Dedifferentiated amniotic fluid mesenchymal stem cell (primary cell): ENCODE data around the gene METTL24.
"Not testable (repeated sequence)": the region's sequence is repeated elsewhere in the genome, so short reads cannot be mapped to it uniquely, and the experiment has no call there.

ENCODE experiments used
- DNase-seq: peaks from one replicate; pipeline ENCODE4 v3.0.0-alpha.2; 2016; ENCODE audit errors: extremely low spot score

The METTL24 gene

DNA sequence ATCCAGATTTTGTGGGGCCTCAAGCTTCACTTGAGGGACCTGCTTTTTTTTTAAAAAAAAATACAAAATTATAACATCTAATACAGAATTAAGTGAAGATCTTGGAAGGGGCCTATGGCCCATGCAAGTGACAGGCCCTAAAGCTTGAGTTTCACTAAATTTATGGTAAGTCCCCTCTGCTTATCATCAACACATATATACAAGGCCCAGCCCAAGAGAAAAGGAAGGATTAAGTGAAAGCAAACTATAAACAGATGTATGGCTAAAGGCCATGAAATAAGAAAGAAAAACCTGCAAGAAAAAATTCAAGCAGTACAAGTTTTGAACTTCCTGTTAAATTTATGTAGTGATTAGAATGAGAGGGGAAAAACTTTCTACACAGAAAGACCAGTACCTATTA lies 91.2 kb downstream of the METTL24 start:
- no peak for DNase-seq

- DNase-seq, result no peak
These were observed 92.9 kb downstream of the METTL24 start for GRCh38 chr6:110265273-110265672.

DNA sequence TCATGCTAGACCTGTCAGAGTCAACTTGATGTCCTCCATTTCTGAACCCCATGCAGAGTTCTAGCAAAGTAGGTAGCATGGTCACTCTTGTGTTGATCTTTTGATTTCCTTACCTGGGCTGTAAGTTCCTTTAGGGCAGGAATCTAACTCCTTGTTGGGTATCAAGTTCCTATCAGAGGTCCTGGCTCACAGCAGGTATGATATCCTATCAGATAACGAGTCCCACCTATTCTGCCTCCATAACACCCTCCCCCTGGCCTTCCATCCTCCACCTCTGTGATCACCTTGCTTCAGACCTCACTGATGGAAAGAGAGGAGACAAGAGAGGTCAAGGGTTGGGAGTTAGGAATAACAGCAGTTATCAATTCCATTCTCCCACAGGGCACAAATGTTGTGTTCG lies 101.8 kb downstream of the METTL24 start:
- DNase-seq, result no peak

GRCh38 chr6:110255211-110255750 lies 102.9 kb downstream of the METTL24 start:
- no peak for DNase-seq

- DNase-seq, result no peak
These were observed 107.3 kb downstream of the METTL24 start for GRCh38 chr6:110250838-110251237.

- DNase-seq, result no peak
These were observed 108.1 kb downstream of the METTL24 start for GRCh38 chr6:110250058-110250457.

- DNase-seq, result no peak
These were observed 111.1 kb downstream of the METTL24 start for GRCh38 chr6:110246900-110247546.

- DNase-seq, result no peak
These were observed 111.8 kb downstream of the METTL24 start for GRCh38 chr6:110246378-110246777.

DNA sequence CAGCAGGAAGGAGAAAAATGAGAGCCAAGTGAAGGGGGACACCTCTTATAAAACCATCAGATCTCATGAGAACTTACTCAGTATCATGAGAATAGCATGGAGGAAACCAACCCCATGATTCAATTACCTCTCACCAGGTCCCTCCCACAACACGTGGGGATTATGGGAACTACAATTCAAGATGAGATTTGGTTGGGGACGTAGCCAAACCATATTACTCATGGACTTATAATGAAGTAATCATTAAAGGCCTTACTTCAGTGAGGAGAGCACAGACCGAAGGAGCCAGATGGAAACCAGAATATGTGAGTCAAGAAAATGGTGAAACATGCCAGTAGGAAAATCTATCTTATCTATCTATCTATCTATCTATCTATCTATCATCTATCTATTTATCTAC lies 113.5 kb downstream of the METTL24 start:
- not testable (repeated sequence) for DNase-seq

DNA sequence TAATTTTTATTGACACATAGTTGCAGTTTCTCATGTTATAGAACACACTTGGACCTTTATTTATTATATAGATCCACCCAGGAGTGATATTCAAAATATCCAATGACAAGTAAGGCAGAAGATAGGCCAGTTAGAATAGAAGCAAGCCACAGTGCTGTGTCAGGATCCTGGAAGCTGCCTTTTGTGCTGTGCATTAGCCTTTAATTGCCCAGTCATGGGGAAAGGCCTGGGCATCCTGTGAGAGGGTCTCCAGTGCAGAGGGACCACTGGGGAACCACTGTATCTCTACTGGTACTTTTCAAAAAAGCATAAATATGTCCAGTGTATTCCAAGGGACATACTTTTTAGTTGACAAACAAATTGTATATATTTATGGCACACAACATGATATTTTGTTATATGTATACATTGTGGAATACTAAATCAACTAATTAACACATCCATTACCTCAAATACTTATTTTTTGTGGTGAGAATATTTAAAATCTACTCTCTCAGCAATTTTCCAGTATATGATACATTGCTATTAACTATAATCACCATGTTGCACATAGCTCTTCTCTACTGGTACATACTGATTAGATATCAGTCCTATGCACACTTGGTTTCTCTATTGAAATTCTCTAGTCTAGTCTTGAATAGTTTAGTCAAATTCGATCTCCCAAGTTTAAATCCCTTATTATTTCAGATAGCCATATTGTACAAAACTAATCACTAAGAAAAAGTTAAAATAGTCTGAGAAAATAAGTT lies 118.4 kb downstream of the METTL24 start:
- DNase-seq, result no peak

DNA sequence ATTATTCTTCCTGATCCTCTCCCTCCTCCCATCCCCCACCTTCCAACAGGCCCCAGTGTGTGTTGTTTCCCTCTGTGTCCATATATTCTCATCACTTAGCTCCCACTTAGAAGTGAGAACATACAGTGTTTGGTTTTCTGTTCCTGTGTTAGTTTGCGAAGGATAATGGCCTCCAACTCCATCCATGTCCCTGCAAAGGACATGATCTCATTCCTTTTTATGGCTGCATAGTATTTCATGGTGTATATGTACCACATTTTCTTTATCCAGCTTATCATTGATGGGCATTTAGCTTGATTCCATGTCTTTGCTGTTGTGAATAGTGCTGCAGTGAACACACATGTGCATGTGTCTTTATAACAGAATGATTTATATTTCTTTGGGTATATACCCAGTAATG lies 122.1 kb downstream of the METTL24 start:
- DNase-seq, result not testable (repeated sequence)

DNA sequence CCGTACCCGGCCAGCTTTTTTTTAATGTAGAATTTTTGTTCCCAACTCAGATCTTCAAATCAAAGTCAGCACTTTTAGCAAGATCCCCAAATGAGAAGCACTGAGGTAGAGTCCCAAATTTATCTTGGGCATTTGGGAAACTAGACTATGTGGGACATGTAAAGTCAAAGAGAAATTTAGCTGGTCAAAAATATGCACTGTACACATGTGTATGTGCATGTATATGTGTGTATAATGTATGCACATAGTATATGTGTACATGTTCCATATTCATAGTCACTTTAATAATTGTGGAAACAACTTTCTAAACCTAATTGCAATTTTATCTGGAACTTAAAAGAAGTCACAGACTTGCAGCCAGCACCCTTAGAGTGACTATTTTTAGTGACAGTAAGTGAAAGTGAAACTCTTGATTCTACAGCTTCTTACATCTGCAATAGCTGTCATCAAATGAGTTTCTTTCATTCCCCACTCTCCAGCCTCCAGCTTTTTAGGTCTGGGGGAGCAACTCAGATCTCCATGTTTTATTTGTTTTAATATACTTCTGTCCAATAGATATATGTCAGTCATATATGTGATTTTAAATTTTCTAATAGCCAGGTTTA lies 124.3 kb downstream of the METTL24 start:
- peak; percentile 42 for DNase-seq

DNA sequence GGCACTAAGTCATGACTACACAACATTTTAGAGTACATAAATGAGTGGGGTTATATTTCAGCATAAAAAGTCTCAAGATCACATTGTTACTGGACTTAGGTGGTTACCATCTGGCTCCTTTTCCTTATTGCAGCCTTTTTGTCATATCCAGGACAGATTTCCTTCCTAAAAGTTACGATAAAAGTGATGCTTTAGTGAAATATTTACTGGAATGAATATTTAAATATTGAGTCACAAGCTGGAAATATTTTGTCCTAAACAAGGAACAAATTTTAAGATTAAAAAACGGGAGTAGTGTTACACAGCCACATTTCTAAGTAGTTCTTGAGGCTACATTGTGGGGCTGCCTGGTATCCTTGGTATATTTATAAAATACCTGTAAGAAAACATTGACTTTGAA lies 125.7 kb downstream of the METTL24 start:
- DNase-seq, result peak; percentile 64

GRCh38 chr6:110226261-110226660 lies 131.9 kb downstream of the METTL24 start:
- no peak for DNase-seq

DNA sequence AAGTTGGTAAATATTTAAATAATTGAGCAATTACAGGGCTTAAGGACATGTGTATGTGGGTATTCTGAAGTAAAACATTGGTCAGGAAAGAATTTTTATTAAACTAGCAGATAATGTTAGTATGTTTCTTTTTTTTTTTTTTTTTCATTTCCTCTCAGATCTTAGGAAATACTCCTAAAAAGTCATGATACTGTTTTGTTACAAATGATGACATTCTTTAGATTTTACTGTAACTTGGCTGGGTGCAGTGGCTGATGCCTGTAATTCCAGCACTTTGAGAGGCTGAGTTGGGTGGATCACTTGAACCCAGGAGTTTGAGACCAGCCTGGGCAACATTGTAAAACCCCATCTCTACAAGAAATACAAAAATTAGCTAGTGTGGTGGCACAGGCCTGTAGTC lies 136.4 kb downstream of the METTL24 start:
- DNase-seq, result peak; percentile 49

DNA sequence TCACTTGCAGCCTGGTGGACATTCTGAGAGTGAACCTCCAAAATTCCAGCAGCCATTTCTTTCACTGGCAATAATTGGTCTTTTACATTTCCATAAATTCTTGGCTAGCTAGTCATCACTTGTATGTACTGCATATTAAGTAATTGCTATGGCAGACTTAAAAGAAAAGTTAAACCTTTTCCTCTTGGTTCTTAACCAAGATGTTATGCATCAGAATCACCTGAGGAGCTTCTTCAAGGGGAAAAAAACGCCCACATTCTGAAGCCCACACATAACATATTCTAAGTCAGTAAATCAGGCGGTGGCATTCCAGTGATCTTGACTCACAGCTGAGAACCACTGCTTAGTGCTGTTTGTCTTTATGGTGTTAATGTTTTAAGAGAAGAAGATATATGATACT lies 140.9 kb downstream of the METTL24 start:
- DNase-seq, result no peak

DNA sequence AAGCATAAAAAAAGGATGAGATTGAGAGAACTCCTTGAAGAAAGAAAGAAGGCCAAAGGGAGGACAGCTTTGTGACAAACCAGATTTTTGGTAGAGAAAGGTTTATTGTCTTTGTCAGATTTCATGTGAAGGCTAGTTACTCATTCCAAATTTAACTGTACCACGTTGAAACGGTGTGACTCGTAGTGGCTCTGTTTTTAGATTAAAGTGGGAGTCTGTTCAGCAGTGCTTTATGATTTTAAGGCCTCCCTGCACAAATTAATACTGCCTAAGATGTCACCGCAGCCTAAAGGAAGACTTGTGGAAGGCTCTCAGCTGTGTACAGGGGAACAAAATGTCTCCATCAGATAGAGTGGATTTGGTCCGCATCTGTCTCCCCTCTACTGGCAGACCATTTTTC lies 142.0 kb downstream of the METTL24 start:
- DNase-seq, result no peak

DNA sequence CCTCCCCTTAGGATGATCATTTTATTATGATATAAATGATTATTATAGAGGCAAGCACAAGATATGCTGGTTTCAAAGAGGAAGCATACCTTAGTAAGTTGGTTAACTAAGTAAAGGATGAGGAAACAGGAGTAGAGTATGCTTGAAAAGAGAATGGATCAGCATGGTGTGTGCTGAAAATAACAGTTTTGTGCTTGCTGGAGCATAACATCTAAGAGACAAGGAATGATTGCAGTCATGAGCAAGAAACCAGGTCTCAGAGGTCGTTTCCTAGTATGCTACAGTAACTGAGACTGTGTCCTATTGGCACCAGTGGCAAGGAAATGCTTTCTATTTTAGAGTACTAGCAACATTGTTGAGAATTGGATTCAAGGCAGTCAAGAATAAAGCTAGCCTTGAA lies 143.8 kb downstream of the METTL24 start:
- DNase-seq, result no peak

- no peak for DNase-seq
These were observed 146.4 kb downstream of the METTL24 start for GRCh38 chr6:110211753-110212152.

- DNase-seq, result no peak
These were observed 150.5 kb downstream of the METTL24 start for GRCh38 chr6:110207652-110208051.

GRCh38 chr6:110201151-110201884 lies 156.8 kb downstream of the METTL24 start:
- no peak for DNase-seq

DNA sequence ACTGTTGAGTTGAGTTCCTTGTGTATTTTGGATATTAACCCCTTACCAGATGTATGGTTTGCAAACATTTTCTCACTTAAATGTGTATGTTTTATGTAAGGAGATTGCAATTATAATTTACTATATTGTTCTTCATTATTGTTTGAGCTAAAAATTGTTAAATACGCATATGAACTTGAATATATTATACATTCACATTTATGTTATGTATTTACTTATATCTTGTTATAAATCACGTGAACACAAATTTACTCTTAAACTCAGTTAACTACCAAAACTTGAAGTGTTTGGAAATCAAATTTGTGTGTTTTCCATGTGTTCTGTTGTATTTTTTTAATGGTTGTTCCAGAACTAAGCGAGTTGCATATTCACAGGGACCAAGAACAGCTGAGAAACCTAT lies 159.6 kb downstream of the METTL24 start:
- DNase-seq, result no peak
